Common myeloid progenitor, CD34-positive (primary cell): ENCODE measurements around the gene LRRC8D.

Source experiments
- CTCF ChIA-PET: fragments of 350-600 bp; sonication (Branson Sonifier 250); formaldehyde crosslinking; loops from one replicate; lab custom pipeline; 2021; ENCODE audit warnings: antibody characterized with exemption; lab: Charles Lee
- POLR2A ChIA-PET: fragments of 350-600 bp; sonication (Branson Sonifier 250); formaldehyde crosslinking; loops from one replicate; lab custom pipeline; 2021; ENCODE audit warnings: antibody characterized with exemption; lab: Charles Lee
- DNase-seq, 3 donors: peaks; one replicate each; pipeline versions ENCODE4 v3.0.0 to v3.0.0-alpha.2; 2013
- H3K27ac ChIP-seq, 2 experiments: 1 replicate in 1 of 2; 2 replicates in 1 of 2; pipeline ENCODE4 v1.7.0; 2013; ENCODE audit warnings: inconsistent platforms in 2 of 2, low read length in 2 of 2, mild to moderate bottlenecking in 2 of 2, low read depth in 1 of 2, moderate library complexity in 1 of 2; ENCODE audit not compliant: severe bottlenecking in 2 of 2, insufficient read depth in 1 of 2, poor library complexity in 1 of 2
- H3K27me3 ChIP-seq, 5 experiments: replicated peaks in 2 of 5; 1 replicate in 3 of 5; 2 replicates in 2 of 5; pipeline versions ENCODE4 v1.6.1 to v1.7.0; 2013; ENCODE audit warnings: low read length in 4 of 5, mild to moderate bottlenecking in 2 of 5, moderate library complexity in 2 of 5, inconsistent platforms in 1 of 5; ENCODE audit not compliant: insufficient read depth in 5 of 5, control insufficient read depth in 4 of 5
- H3K36me3 ChIP-seq, 4 experiments: 1 replicate in 2 of 4; 2 replicates in 2 of 4; pipeline versions ENCODE4 v1.6.1 to v1.7.0; 2013; ENCODE audit warnings: low read length in 3 of 4, control low read depth in 1 of 4, mild to moderate bottlenecking in 1 of 4; ENCODE audit not compliant: control insufficient read depth in 4 of 4, insufficient read depth in 4 of 4
- H3K4me1 ChIP-seq, 4 experiments: 1 replicate in 3 of 4; 2 replicates in 1 of 4; pipeline versions ENCODE4 v1.6.1 to v1.7.1; 2013; ENCODE audit warnings: low read length in 3 of 4, mild to moderate bottlenecking in 3 of 4, control low read depth in 1 of 4, inconsistent platforms in 1 of 4, moderate library complexity in 1 of 4; ENCODE audit not compliant: control insufficient read depth in 4 of 4, insufficient read depth in 4 of 4; ENCODE audit errors: control extremely low read depth in 1 of 4
- H3K4me3 ChIP-seq, 7 experiments: 1 replicate in 4 of 7; 2 replicates in 3 of 7; pipeline versions ENCODE4 v1.5.1 to v1.7.0; 2013; ENCODE audit warnings: mild to moderate bottlenecking in 7 of 7, low read length in 6 of 7, moderate library complexity in 6 of 7, inconsistent platforms in 2 of 7, low read depth in 2 of 7, control low read depth in 1 of 7; ENCODE audit not compliant: insufficient read depth in 4 of 7, control insufficient read depth in 1 of 7; ENCODE audit errors: extremely low read depth in 1 of 7
- H3K9me3 ChIP-seq, 5 experiments: 1 replicate in 4 of 5; 2 replicates in 1 of 5; pipeline versions ENCODE4 v1.6.1 to v1.7.1; 2013; ENCODE audit warnings: low read length in 4 of 5, mild to moderate bottlenecking in 2 of 5, inconsistent platforms in 1 of 5, low read depth in 1 of 5, moderate library complexity in 1 of 5; ENCODE audit not compliant: control insufficient read depth in 4 of 5, insufficient read depth in 2 of 5; ENCODE audit errors: control extremely low read depth in 1 of 5
- WGBS: methylation state at CpG from one replicate; pipeline ENCODE4 v1.1.5; 2013; ENCODE audit not compliant: insufficient coverage; 5-methylcytosine and 5-hydroxymethylcytosine counted together

LRRC8D gene

GRCh38 chr1:89821322-89822108 is 683 bp downstream of the LRRC8D start:
- Histone ChIP-seq H3K9me3 (no peaks in the 10 kb centered on the region), H3K27me3 (no peaks in the 10 kb centered on the region), H3K4me3 (peak overlapping the region; percentile 48 to 86 (median 78)), H3K4me1 (peaks cover 26 to 49% (median 34%) of the 10 kb centered on the region in 4 experiments), H3K36me3 (peaks cover 2 to 14% (median 3%) of the 10 kb centered on the region in 4 experiments), H3K27ac (peak overlapping the region in 1 of 2 experiments; percentile 78)
- ChIA-PET POLR2A (interaction anchor here (0.8 to 2.4 kb wide), 2 partner anchors 13 to 25 kb away, joined by 3 to 7 read pairs; no protein-coding TSS in a partner anchor), CTCF (interaction anchor here (0.6 to 4.7 kb wide), 11 partner anchors 8 to 167 kb away, joined by 3 to 21 read pairs (median 7); no protein-coding TSS in a partner anchor)
- DNase-seq: peak; percentile 88 to 96 (median 95)
- WGBS: under 1% methylated on average over 58 of the region's 73 CpGs

- CTCF ChIA-PET: interaction anchor here (0.6 to 5.7 kb wide), 8 partner anchors 9 to 166 kb away, joined by 3 to 21 read pairs (median 8); no protein-coding TSS in a partner anchor
- whole genome bisulfite sequencing: 36% methylated on average over 11 of the region's 17 CpGs
- no peaks in the 10 kb centered on the region for H3K9me3 ChIP-seq
- POLR2A ChIA-PET: interaction anchor here (0.7 to 0.8 kb wide), 2 partner anchors 18 to 24 kb away, joined by 3 read pairs; no protein-coding TSS in a partner anchor
- H3K36me3 ChIP-seq: peaks cover 2 to 17% (median 3%) of the 10 kb centered on the region in 4 experiments
- H3K4me1 ChIP-seq: peaks cover 26 to 49% (median 34%) of the 10 kb centered on the region in 4 experiments
- DNase-seq: peak in 1 of 3 donors; percentile 17
- H3K4me3 ChIP-seq: peak overlapping the region; percentile 48 to 86 (median 78)
- H3K27ac ChIP-seq: peak overlapping the region in 1 of 2 experiments; percentile 78
- H3K27me3 ChIP-seq: no peaks in the 10 kb centered on the region
Observed at GRCh38 chr1:89822109-89822962, 1.5 kb downstream of the LRRC8D start.

GRCh38 chr1:89822999-89823628 is 2.3 kb downstream of the LRRC8D start:
- Histone ChIP-seq H3K9me3 (no peaks in the 10 kb centered on the region), H3K27me3 (no peaks in the 10 kb centered on the region)
- POLR2A ChIA-PET: interaction anchor here (0.7 kb wide), 1 partner anchor 19 kb away, joined by 3 read pairs; no protein-coding TSS in a partner anchor

GRCh38 chr1:89823679-89824292 is 3.0 kb downstream of the LRRC8D start:
- H3K4me3 ChIP-seq: peak overlapping the region in 1 of 7 experiments; percentile 30
- POLR2A ChIA-PET: no interaction called here
- DNase-seq: peak; percentile 35 to 79 (median 52)
- peaks cover 2 to 25% (median 7%) of the 10 kb centered on the region in 4 experiments for H3K36me3 ChIP-seq
- 52% methylated on average over 6 of the region's 6 CpGs for WGBS
- peaks cover 26 to 49% (median 34%) of the 10 kb centered on the region in 4 experiments for H3K4me1 ChIP-seq
- H3K27me3 ChIP-seq: no peaks in the 10 kb centered on the region
- no peaks in the 10 kb centered on the region for H3K9me3 ChIP-seq
- CTCF ChIA-PET: interaction anchor here (1.0 to 5.7 kb wide), 9 partner anchors 10 to 165 kb away, joined by 3 to 21 read pairs (median 7); no protein-coding TSS in a partner anchor
- peak overlapping the region in 1 of 2 experiments; percentile 78 for H3K27ac ChIP-seq

More at GRCh38 chr1:89822999-89823628, 2.3 kb downstream of the LRRC8D start:
- 86% methylated on average over 1 of the region's 4 CpGs for WGBS
- Histone ChIP-seq H3K27ac (peak overlapping the region in 1 of 2 experiments; percentile 78), H3K4me1 (peaks cover 26 to 49% (median 34%) of the 10 kb centered on the region in 4 experiments), H3K36me3 (peaks cover 2 to 21% (median 7%) of the 10 kb centered on the region in 4 experiments), H3K4me3 (peak overlapping the region in 3 of 7 experiments; percentile 78 to 85 (median 82))
- DNase-seq: peak; percentile 40 to 73 (median 60)
- CTCF ChIA-PET: interaction anchor here (1.5 to 5.7 kb wide), 6 partner anchors 10 to 165 kb away, joined by 3 to 21 read pairs (median 10); no protein-coding TSS in a partner anchor

GRCh38 chr1:89826594-89826993 is 5.8 kb downstream of the LRRC8D start:
- POLR2A ChIA-PET: no interaction called here

More at GRCh38 chr1:89826594-89826993, 5.8 kb downstream of the LRRC8D start:
- H3K27me3 ChIP-seq: no peaks in the 10 kb centered on the region
- peaks cover 2 to 25% (median 7%) of the 10 kb centered on the region in 4 experiments for H3K36me3 ChIP-seq
- no peaks in the 10 kb centered on the region for H3K9me3 ChIP-seq
- peak in 1 of 3 donors; percentile 20 for DNase-seq
- no peak overlapping the region for H3K27ac ChIP-seq
- CTCF ChIA-PET: interaction anchor here (1.0 to 5.7 kb wide), 4 partner anchors 7 to 82 kb away, joined by 3 to 21 read pairs (median 13); no protein-coding TSS in a partner anchor
- WGBS: 57% methylated on average over 3 of the region's 3 CpGs
- no peak overlapping the region for H3K4me3 ChIP-seq
- H3K4me1 ChIP-seq: peaks cover 17 to 39% (median 26%) of the 10 kb centered on the region in 4 experiments
